GM23338 (cell line): ENCODE measurements around the gene SLC49A4. TPM values are rescaled to one million over a fixed set of nuclear protein-coding genes. Genes with fewer than 3 reads are reported as not detected.

Experiments used
- ATAC-seq: fragments of 200-7000 bp; cut with Tn5 transposase; 3 replicates; pipeline ENCODE4 v1.9.1; 2020
- DNase-seq: peaks from one replicate; pipeline ENCODE4 v3.0.0-alpha.2; 2015; ENCODE audit warnings: low spot score
- H2AFZ ChIP-seq: fragments of 200-600 bp; sonication (generic); 2 replicates; pipeline ENCODE4 v1.8.0; 2016; ENCODE audit warnings: antibody characterized with exemption, mild to moderate bottlenecking, moderate library complexity
- H3F3A ChIP-seq: fragments of 200-600 bp; sonication (generic); replicated peaks from 2 replicates; pipeline ENCODE4 v1.8.0; 2017; ENCODE audit warnings: antibody characterized with exemption, mixed run types, low read depth
- H3K27ac ChIP-seq: fragments of 200-600 bp; sonication (generic); 2 replicates; pipeline ENCODE4 v1.6.1; 2016; ENCODE audit warnings: low read depth
- H3K27me3 ChIP-seq: fragments of 200-600 bp; sonication (generic); 2 replicates; pipeline ENCODE4 v1.8.0; 2016; ENCODE audit warnings: mild to moderate bottlenecking, mixed run types, moderate library complexity; ENCODE audit not compliant: insufficient read depth
- H3K36me3 ChIP-seq: fragments of 200-600 bp; sonication (generic); 2 replicates; pipeline ENCODE4 v1.8.0; 2016; ENCODE audit warnings: mild to moderate bottlenecking; ENCODE audit not compliant: insufficient read depth
- H3K4me1 ChIP-seq: fragments of 200-600 bp; sonication (generic); 2 replicates; pipeline ENCODE4 v1.8.0; 2016; ENCODE audit warnings: mild to moderate bottlenecking, moderate library complexity; ENCODE audit not compliant: insufficient read depth
- H3K4me2 ChIP-seq: fragments of 200-600 bp; sonication (generic); 2 replicates; pipeline ENCODE4 v1.7.1; 2017; ENCODE audit warnings: mixed run types
- H3K4me3 ChIP-seq: fragments of 200-600 bp; sonication (generic); 2 replicates; pipeline ENCODE4 v1.6.1; 2016; ENCODE audit warnings: mixed run types
- H3K79me2 ChIP-seq: fragments of 200-600 bp; sonication (generic); replicated peaks from 2 replicates; pipeline ENCODE4 v1.8.0; 2017; ENCODE audit warnings: mild to moderate bottlenecking; ENCODE audit not compliant: insufficient read depth
- H3K9me2 ChIP-seq: fragments of 200-600 bp; sonication (generic); 2 replicates; pipeline ENCODE4 v1.8.0; 2017; ENCODE audit not compliant: insufficient read depth
- H4K20me1 ChIP-seq: fragments of 200-600 bp; sonication (generic); replicated peaks from 2 replicates; pipeline ENCODE4 v1.8.0; 2017; ENCODE audit warnings: mild to moderate bottlenecking; ENCODE audit not compliant: insufficient read depth
- H3K27ac Mint-ChIP-seq: 2 replicates; pipeline ENCODE4 v1.8.0; 2020; ENCODE audit warnings: inconsistent platforms, mild to moderate bottlenecking, moderate library complexity, mixed read lengths
- H3K27me3 Mint-ChIP-seq: 3 replicates; pipeline ENCODE4 v1.8.0; 2022; ENCODE audit warnings: low read depth, mild to moderate bottlenecking, moderate library complexity, mixed read lengths, inconsistent platforms; ENCODE audit not compliant: insufficient read depth, poor library complexity
- H3K36me3 Mint-ChIP-seq: 3 replicates; pipeline ENCODE4 v1.8.0; 2021; ENCODE audit warnings: low read depth, mild to moderate bottlenecking, inconsistent platforms, moderate library complexity, mixed read lengths
- H3K4me1 Mint-ChIP-seq: 3 replicates; pipeline ENCODE4 v1.8.0; 2020; ENCODE audit warnings: mild to moderate bottlenecking, inconsistent platforms, mixed read lengths
- H3K4me3 Mint-ChIP-seq: 3 replicates; pipeline ENCODE4 v1.8.0; 2021; ENCODE audit warnings: moderate library complexity, mild to moderate bottlenecking, inconsistent platforms, mixed read lengths
- H3K9me3 Mint-ChIP-seq: 3 replicates; pipeline ENCODE4 v1.8.0; 2020; ENCODE audit warnings: moderate library complexity, mild to moderate bottlenecking, inconsistent platforms, mixed read lengths
- CREB1 ChIP-seq: fragments of 250-450 bp; sonication (Bioruptor Pico); IDR thresholded peaks from 2 replicates; pipeline ENCODE4 v1.5.0; 2020; ENCODE audit warnings: low read depth, mild to moderate bottlenecking, moderate library complexity
- CTCF ChIP-seq, 2 experiments: fragments of 200-600 bp in 1 of 2; sonication (generic) in 1 of 2; conservative IDR thresholded peaks; 2 replicates each; pipeline versions ENCODE4 v1.5.1 to v1.6.1; 2016 to 2017; ENCODE audit warnings: antibody characterized with exemption in 2 of 2, low read depth in 2 of 2, mild to moderate bottlenecking in 2 of 2, moderate library complexity in 1 of 2
- EZH2 ChIP-seq: fragments of 200-600 bp; sonication (generic); IDR thresholded peaks from one replicate; pipeline ENCODE4 v1.8.0; 2017; ENCODE audit warnings: antibody characterized with exemption, mild to moderate bottlenecking, low read depth; ENCODE audit not compliant: unreplicated experiment
- EZH2phosphoT487 ChIP-seq: fragments of 200-600 bp; sonication (generic); IDR thresholded peaks from one replicate; pipeline ENCODE4 v1.8.1; 2018; ENCODE audit warnings: antibody characterized with exemption; ENCODE audit not compliant: unreplicated experiment
- JUNB ChIP-seq: IDR thresholded peaks from one replicate; pipeline ENCODE4 v1.6.1; 2016; ENCODE audit warnings: antibody characterized with exemption; ENCODE audit not compliant: unreplicated experiment
- NANOG ChIP-seq: IDR thresholded peaks from 2 replicates; pipeline ENCODE4 v1.6.1; 2016; ENCODE audit warnings: antibody characterized with exemption, borderline replicate concordance
- POLR2AphosphoS5 ChIP-seq: IDR thresholded peaks from 2 replicates; pipeline ENCODE4 v1.6.1; 2016; ENCODE audit warnings: antibody characterized with exemption, low read depth
- REST ChIP-seq: IDR thresholded peaks from one replicate; pipeline ENCODE4 v1.6.1; 2018; ENCODE audit warnings: antibody characterized with exemption; ENCODE audit not compliant: unreplicated experiment
- STAT1 ChIP-seq: IDR thresholded peaks from one replicate; pipeline ENCODE4 v1.6.1; 2016; ENCODE audit warnings: antibody characterized with exemption; ENCODE audit not compliant: unreplicated experiment
- ZNF114 ChIP-seq: fragments of 250-450 bp; sonication (Bioruptor Pico); IDR thresholded peaks from 2 replicates; pipeline ENCODE4 v1.5.0; 2020; ENCODE audit warnings: mild to moderate bottlenecking, moderate library complexity
- ZNF331 ChIP-seq: fragments of 250-450 bp; sonication (Bioruptor Pico); IDR thresholded peaks from 2 replicates; pipeline ENCODE4 v1.5.0; 2020; ENCODE audit warnings: low read depth, mild to moderate bottlenecking, moderate library complexity
- polyA plus RNA-seq: library from polyadenylated mRNA; unstranded; fragments of >200 nt; fragmentation: Nextera tagmentation; extraction: Ambion mirVana; gene quantifications from 2 replicates; pipeline ENCODE4 v1.2.1, GENCODE V29; 2016
- total RNA-seq: library from RNA; depleted of rRNA; stranded (reverse); fragments of >200 nt; shearing (Covaris generic); gene quantifications from 2 replicates; pipeline ENCODE4 v1.2.3, GENCODE V29; 2014

The SLC49A4 gene
- total and polyA plus RNA-seq, 2 experiments from 2014 or later, result 3.7 to 16.8 TPM

- TF ChIP-seq EZH2 (no peak), POLR2AphosphoS5 (no peak), ZNF114 (CRISPR knock-in tag) (no peak), NANOG (no peak), EZH2phosphoT487 (no peak)
Measured at GRCh38 chr3:122826278-122826677, 31.4 kb downstream of the SLC49A4 start (continued).

GRCh38 chr3:122828281-122828680 lies 33.4 kb downstream of the SLC49A4 start:
- ATAC-seq, result no peak
- no peak for TF ChIP-seq STAT1
- no peak for TF ChIP-seq ZNF331 (CRISPR knock-in tag)
- no peak for TF ChIP-seq NANOG
- TF ChIP-seq EZH2phosphoT487, result no peak
- TF ChIP-seq JUNB, result no peak
- no peak for TF ChIP-seq EZH2
- no peak for TF ChIP-seq POLR2AphosphoS5
- no peak for TF ChIP-seq REST
- TF ChIP-seq CREB1 (CRISPR knock-in tag), result no peak
- no peak for TF ChIP-seq CTCF (conservative IDR thresholded peaks at IDR 0.05; ENCODE audit: low read depth in 2 of 2)

More at GRCh38 chr3:122828281-122828680, 33.4 kb downstream of the SLC49A4 start:
- no peaks in the 10 kb centered on the region; the same call in 1 of the 2 replicates for H4K20me1 ChIP-seq
- H3K36me3 ChIP-seq, result no peaks in the 10 kb centered on the region
- no peak for DNase-seq
- H3K4me2 ChIP-seq, result no peak overlapping the region
- no peaks in the 10 kb centered on the region for H3F3A ChIP-seq
- Mint-ChIP-seq H3K27ac (no peak overlapping the region), H3K4me3 (no peak overlapping the region), H3K36me3 (0 out of 3 replicates have a peak, but pooled peaks cover 2% of the 10 kb centered on the region), H3K9me3 (no peaks in the 10 kb centered on the region), H3K27me3 (peaks cover 3% of the 10 kb centered on the region), H3K4me1 (no peaks in the 10 kb centered on the region)
- no peaks in the 10 kb centered on the region for H3K9me2 ChIP-seq
- no peaks in the 10 kb centered on the region for H3K27me3 ChIP-seq
- no peak overlapping the region for H2AFZ ChIP-seq
- H3K79me2 ChIP-seq, result no peaks in the 10 kb centered on the region
- no peaks in the 10 kb centered on the region for H3K4me1 ChIP-seq
- H3K27ac ChIP-seq, result no peak overlapping the region
- no peak overlapping the region for H3K4me3 ChIP-seq
